Fibroblast of lung (primary cell): ENCODE measurements around the gene GPNMB.

ENCODE experiments used
- CTCF ChIP-seq, 2 donors: IDR thresholded peaks in 1 of 2; conservative IDR thresholded peaks in 1 of 2; 1 replicate in 1 of 2; 2 replicates in 1 of 2; pipeline ENCODE4 v1.5.1; 2011 to 2012; ENCODE audit warnings: low read length in 2 of 2, control low read depth in 1 of 2, inconsistent platforms in 1 of 2, low read depth in 1 of 2, mild to moderate bottlenecking in 1 of 2
- EZH2 ChIP-seq: IDR thresholded peaks from 2 replicates; pipeline ENCODE4 v1.5.1; 2012; ENCODE audit warnings: low read length, control low read depth, mild to moderate bottlenecking; ENCODE audit errors: missing control alignments

- no peak for TF ChIP-seq CTCF (conservative IDR thresholded peaks at IDR 0.05 in 1 of 2, IDR thresholded peaks at IDR 0.05 in 1 of 2; ENCODE audit: low read depth in 1 of 2, low read length in 2 of 2)
- TF ChIP-seq EZH2: no peak
Measured at GRCh38 chr7:23242935-23243334, 3.6 kb upstream of the GPNMB start.
